ENCODE measurements around the gene EID1.

Gene EID1

GRCh38 chr15:48868023-48868422 lies 9.9 kb upstream of the EID1 start:
- no peak for TF ChIP-seq CTCF (IDR thresholded peaks at IDR 0.05; ENCODE audit: control insufficient read depth, extremely low read depth, insufficient read depth)
- DNase-seq (ENCODE audit: low read depth) = no peak
- no peak overlapping the region for H3K4me3 ChIP-seq (ENCODE audit: low read depth, low read length)

GRCh38 chr15:48868536-48868935 lies 9.4 kb upstream of the EID1 start:
- H3K4me3 ChIP-seq (ENCODE audit: low read depth, low read length) = no peak overlapping the region
- TF ChIP-seq CTCF (IDR thresholded peaks at IDR 0.05; ENCODE audit: control insufficient read depth, extremely low read depth, insufficient read depth) = no peak
- no peak for DNase-seq (ENCODE audit: low read depth)

GRCh38 chr15:48869966-48870365 lies 8.0 kb upstream of the EID1 start:
- no peak for TF ChIP-seq CTCF (IDR thresholded peaks at IDR 0.05; ENCODE audit: control insufficient read depth, extremely low read depth, insufficient read depth)
- DNase-seq (ENCODE audit: low read depth) = no peak
- H3K4me3 ChIP-seq (ENCODE audit: low read depth, low read length) = no peak overlapping the region

- H3K4me3 ChIP-seq (ENCODE audit: low read depth, low read length) = no peak overlapping the region
- DNase-seq (ENCODE audit: low read depth) = no peak
- TF ChIP-seq CTCF (IDR thresholded peaks at IDR 0.05; ENCODE audit: control insufficient read depth, extremely low read depth, insufficient read depth) = no peak
These were observed 6.4 kb upstream of the EID1 start for GRCh38 chr15:48871542-48871941.

- H3K4me3 ChIP-seq (ENCODE audit: low read depth, low read length) = no peak overlapping the region
- TF ChIP-seq CTCF (IDR thresholded peaks at IDR 0.05; ENCODE audit: control insufficient read depth, extremely low read depth, insufficient read depth) = no peak
- no peak for DNase-seq (ENCODE audit: low read depth)
These were observed 5.3 kb upstream of the EID1 start for GRCh38 chr15:48872632-48873031.

- TF ChIP-seq CTCF (IDR thresholded peaks at IDR 0.05; ENCODE audit: control insufficient read depth, extremely low read depth, insufficient read depth) = no peak
- H3K4me3 ChIP-seq (ENCODE audit: low read depth, low read length) = no peak overlapping the region
- no peak for DNase-seq (ENCODE audit: low read depth)
These were observed 2.5 kb upstream of the EID1 start for GRCh38 chr15:48875241-48875960.

GRCh38 chr15:48876057-48876456 lies 1.9 kb upstream of the EID1 start:
- DNase-seq (ENCODE audit: low read depth) = no peak
- TF ChIP-seq CTCF (IDR thresholded peaks at IDR 0.05; ENCODE audit: control insufficient read depth, extremely low read depth, insufficient read depth) = no peak
- H3K4me3 ChIP-seq (ENCODE audit: low read depth, low read length) = no peak overlapping the region
